GM21717 (cell line): ENCODE measurements around the gene GRID2.
A peak's percentile ranks its signal among the peaks of the same experiment; 100 is the strongest.

Experiments
- ATAC-seq: cut with Tn5 transposase; IDR thresholded peaks from one replicate; pipeline ENCODE4 v1.9.1; 2021; ENCODE audit warnings: mild to moderate bottlenecking, moderate library complexity; ENCODE audit not compliant: unreplicated experiment

GRID2 gene

GRCh38 chr4:93722446-93722845 lies 1418.7 kb downstream of the GRID2 start:
- ATAC-seq = no peak

GRCh38 chr4:93730251-93730650 lies 1426.5 kb downstream of the GRID2 start:
- no peak for ATAC-seq

GRCh38 chr4:93730760-93731159 lies 1427.0 kb downstream of the GRID2 start:
- ATAC-seq = no peak

- ATAC-seq = peak; percentile 76
Measured at GRCh38 chr4:93731456-93731855, 1427.7 kb downstream of the GRID2 start.

GRCh38 chr4:93732509-93732908 lies 1428.7 kb downstream of the GRID2 start:
- no peak for ATAC-seq

GRCh38 chr4:93740890-93741289 lies 1437.1 kb downstream of the GRID2 start:
- ATAC-seq = no peak

GRCh38 chr4:93743022-93743421 lies 1439.3 kb downstream of the GRID2 start:
- ATAC-seq = no peak

- no peak for ATAC-seq
Measured at GRCh38 chr4:93743635-93744034, 1439.9 kb downstream of the GRID2 start.

GRCh38 chr4:93744961-93745360 lies 1441.2 kb downstream of the GRID2 start:
- ATAC-seq = no peak

GRCh38 chr4:93746031-93746430 lies 1442.3 kb downstream of the GRID2 start:
- ATAC-seq = no peak

GRCh38 chr4:93747220-93747619 lies 1443.5 kb downstream of the GRID2 start:
- no peak for ATAC-seq

GRCh38 chr4:93748373-93749291 lies 1444.9 kb downstream of the GRID2 start:
- peak; percentile 41 for ATAC-seq

- ATAC-seq = peak; percentile 84
Measured at GRCh38 chr4:93749292-93749761, 1445.6 kb downstream of the GRID2 start.

GRCh38 chr4:93751411-93751810 lies 1447.6 kb downstream of the GRID2 start:
- no peak for ATAC-seq

GRCh38 chr4:93756101-93756500 lies 1452.3 kb downstream of the GRID2 start:
- no peak for ATAC-seq

- ATAC-seq = no peak
Measured at GRCh38 chr4:93759506-93759905, 1455.7 kb downstream of the GRID2 start.

GRCh38 chr4:93760284-93760683 lies 1456.5 kb downstream of the GRID2 start:
- ATAC-seq = no peak

- no peak for ATAC-seq
Measured at GRCh38 chr4:93761286-93761685, 1457.5 kb downstream of the GRID2 start.

- ATAC-seq = no peak
Measured at GRCh38 chr4:93764639-93765246, 1461.0 kb downstream of the GRID2 start.

- no peak for ATAC-seq
Measured at GRCh38 chr4:93767917-93768316, 1464.2 kb downstream of the GRID2 start.

- no peak for ATAC-seq
Measured at GRCh38 chr4:93770201-93770600, 1466.4 kb downstream of the GRID2 start.
